Body of pancreas (tissue), 4 donors: ENCODE results near the gene NR3C2.

Source experiments
- CTCF ChIP-seq, 7 experiments: fragments of 450-650 bp in 4 of 7; fragments of 200-600 bp in 3 of 7; sonication (generic) in 3 of 7; IDR thresholded peaks; one replicate each; pipeline ENCODE4 v1.5.1; 2016 to 2019; ENCODE audit warnings: antibody characterized with exemption in 7 of 7
- POLR2A ChIP-seq, 3 donors: fragments of 450-650 bp; IDR thresholded peaks; one replicate each; pipeline ENCODE4 v1.6.1; 2016; ENCODE audit warnings: antibody characterized with exemption in 3 of 3, mild to moderate bottlenecking in 2 of 3

GRCh38 chr4:148243837-148244236 is 198.4 kb downstream of the NR3C2 start:
- no peak for TF ChIP-seq CTCF (IDR thresholded peaks at IDR 0.05)
- no peak for TF ChIP-seq POLR2A (IDR thresholded peaks at IDR 0.05)
